Measurements from ENCODE around the gene ETFA. TPM values are rescaled to one million over a fixed set of nuclear protein-coding genes. Genes with fewer than 3 reads are reported as not detected.

The ETFA gene
- polyA plus RNA-seq, 1 donor: 192 TPM

DNA sequence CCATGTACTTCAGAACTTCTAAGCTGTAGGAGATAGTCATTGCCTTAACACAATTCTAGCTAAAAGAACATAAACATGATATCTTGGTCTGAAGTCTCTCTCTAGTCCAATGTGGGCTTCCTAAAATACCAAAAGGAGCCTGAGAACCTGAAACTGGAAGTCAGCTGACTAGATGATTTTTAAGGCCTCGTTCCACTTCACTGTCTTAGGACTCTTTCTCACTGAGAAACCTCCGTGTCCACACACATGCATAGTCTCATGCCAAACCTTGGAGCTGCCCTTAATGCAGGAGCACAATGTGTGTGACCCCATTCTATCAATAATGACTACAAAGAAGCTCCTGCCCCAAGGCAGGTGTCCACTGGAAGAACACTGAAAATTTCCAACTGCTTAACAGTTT, 87.7 kb downstream of the ETFA start:
- DNase-seq: no peak

DNA sequence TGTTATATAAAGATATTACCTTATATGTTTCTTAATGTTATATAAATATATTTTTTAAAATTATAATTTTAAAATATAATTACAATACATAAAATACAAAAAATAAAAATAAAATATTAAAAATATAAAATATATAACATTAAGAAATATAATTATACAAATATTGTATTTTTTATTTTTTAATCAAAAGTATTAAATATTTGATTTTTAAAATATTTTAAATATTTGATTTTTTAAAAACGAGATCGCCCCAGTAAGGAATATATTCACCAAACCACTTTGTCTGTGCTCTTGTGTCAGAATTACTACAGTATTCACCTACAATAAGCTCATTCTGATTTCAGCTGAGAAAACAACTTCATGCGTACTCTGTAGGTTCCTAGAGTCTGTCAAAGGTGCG, 89.1 kb downstream of the ETFA start:
- DNase-seq: no peak

DNA sequence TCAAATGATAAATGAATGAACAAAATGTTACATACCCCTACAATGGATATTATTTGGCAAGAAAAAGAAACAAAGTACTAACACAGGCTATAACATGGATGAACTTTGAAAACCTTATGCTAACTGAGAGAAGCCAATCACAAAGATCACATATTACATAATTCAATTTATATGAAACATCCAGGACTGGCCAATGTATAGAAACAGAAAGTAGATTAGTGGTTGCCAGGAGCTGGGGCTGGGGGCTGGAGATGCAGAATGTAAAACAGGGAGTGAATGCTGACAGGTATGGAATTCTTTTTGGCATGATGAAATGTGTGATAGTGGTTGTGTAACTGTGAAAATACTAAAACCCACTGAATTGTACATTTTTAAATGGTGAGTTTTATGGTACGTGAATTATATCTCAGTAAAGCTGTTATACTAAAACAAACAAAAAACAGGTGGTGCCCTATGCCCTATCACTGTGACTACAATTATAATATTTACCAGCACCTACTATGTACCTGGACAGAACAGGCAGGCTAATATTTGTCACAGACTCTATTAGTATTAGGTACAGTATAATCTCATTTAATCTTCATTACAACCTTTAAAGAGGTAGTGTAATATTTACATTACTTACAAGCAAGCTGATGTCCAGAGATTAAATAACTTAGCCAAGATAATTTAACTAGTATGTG, 90.0 kb downstream of the ETFA start:
- no peak for DNase-seq

DNA sequence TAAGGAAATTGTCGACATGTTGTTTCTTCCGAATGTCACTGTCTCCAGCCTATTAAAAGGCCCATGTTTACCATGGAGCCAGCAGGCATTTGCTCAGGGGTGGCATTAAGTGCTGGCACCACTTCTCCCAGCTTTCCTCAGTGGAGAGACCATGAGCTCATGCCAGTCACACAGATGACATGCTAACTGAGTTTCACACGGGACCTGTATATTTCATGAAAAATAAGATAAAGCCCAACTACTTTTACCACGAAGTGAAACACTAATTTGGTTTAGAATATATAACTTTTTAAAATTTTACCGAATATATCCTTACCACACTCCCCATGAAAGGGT, 93.4 kb downstream of the ETFA start:
- no peak for DNase-seq

DNA sequence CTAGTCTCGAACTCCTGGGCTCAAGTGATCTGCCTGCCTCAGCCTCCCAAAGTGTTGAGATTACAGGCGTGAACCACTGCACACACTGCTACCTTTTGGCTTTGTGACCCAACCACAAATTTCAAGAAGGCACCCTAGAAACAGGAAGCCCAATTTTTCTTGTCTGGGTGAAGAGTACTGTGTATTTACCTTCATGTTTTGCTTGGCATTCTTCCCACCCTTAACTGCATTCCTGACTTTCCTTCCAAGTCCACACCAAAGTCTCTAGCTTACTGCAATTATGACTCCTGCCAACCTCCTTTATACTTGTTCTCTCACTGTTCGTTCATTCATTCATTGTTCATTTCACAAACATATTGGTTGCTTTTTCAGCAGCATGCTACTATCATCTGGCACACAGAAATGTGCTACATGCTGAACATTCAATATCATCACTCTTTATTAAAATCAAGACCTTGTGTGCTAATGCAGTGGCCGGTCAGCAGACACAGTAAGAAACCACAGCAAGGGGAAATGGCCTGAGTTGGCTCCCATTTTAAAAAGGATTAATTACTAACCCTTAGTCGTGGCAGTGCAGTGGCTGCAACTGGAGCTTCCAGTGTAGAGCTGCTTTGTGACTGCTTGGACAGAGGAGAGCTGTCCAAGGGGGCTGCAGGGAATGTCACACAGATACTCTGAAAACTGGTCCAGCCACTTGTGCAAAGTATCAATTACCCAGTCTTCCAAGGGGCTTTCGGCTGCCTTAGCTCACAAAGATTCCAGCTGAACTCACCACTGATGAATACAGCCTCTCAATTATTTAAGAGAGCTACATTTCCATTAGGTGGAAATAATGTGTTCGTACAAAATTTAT, 94.0 kb downstream of the ETFA start:
- DNase-seq: no peak

DNA sequence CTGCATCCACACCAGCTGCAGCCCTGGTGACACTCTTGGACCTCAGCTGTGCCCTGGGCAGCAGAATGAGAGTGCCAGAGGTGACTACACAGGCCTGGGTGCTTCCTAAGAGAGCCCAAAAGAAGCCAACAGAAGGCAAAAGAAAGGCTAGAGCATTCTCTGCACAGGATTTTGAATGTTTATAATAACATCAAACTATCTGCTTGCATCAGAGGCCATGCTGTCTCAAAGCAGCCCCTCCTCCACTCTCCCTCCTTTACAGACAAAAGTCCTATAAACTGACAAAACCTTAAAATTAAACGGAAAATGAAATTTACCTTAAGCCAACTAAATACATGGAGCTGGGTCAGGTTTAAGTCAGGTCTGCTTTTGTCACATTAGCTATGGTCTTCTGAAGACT, 95.6 kb downstream of the ETFA start:
- no peak for DNase-seq

DNA sequence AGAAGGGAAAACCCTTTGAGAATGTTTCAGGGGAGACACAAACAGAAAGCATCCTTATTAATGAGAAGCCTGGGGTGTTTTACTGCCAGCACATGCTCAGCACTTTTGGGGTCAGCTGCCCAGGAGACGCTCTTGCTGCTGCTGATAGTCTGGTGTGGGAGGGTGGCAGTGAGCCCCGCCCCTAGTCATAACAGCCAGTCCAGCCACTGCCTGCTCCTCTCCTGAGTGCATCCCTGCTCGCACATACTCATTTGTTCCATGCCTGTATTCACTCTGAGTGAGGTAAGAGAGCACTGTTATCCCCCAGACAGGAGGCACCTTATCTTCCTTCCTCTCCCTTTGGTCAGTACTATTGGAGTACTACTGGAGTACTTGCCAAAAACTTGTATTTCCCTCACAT, 101.3 kb downstream of the ETFA start:
- no peak for DNase-seq

DNA sequence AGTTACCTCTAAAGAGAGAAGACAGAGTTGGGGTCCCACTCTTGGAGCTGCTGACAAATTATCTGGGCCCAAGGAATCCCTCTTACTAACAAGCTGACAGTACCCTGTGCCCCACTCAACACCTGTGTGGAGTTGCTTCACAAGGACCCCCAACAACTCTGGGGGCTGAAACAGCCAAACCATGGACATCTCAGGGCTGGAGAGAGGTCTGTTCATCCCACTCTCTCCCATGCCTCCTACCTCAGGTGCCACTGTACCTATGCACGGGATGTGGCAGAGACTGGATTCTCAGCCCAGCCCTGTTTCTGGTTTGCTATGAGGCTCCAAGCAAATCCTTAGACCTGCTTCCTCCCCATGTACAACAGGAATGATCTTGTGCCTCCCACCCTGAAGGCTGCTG, 101.7 kb downstream of the ETFA start:
- DNase-seq: no peak

DNA sequence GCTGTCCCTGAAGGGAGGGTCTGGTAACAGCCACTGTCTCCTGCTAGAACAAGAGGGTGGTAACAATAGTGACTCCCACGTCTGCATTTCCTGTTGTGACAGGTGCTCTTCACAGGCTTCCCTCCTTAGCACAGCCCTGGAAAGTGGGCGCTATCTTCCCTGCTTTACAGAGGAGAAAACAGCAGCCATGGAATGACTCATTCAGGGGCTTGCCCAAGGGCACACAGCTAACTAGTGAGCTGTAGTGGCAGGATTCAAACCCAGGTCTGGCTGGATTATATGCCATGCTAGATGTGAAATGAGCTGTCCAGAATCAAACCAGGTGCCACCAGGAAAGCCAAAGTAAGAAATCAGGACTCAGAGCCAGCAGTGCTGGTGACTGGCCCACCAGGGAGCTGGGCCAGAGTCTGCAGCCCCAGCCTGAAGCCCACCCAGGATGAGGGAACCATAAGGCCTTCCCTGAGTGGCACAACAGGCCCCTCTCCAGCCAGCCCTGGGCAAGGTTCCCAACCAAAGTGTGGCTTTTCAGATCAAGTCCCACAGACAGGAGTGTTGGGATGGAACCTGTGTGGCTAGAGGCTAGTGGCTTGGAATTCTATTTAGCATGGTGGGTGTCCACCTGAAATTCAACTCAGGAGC, 102.4 kb downstream of the ETFA start:
- DNase-seq: no peak

DNA sequence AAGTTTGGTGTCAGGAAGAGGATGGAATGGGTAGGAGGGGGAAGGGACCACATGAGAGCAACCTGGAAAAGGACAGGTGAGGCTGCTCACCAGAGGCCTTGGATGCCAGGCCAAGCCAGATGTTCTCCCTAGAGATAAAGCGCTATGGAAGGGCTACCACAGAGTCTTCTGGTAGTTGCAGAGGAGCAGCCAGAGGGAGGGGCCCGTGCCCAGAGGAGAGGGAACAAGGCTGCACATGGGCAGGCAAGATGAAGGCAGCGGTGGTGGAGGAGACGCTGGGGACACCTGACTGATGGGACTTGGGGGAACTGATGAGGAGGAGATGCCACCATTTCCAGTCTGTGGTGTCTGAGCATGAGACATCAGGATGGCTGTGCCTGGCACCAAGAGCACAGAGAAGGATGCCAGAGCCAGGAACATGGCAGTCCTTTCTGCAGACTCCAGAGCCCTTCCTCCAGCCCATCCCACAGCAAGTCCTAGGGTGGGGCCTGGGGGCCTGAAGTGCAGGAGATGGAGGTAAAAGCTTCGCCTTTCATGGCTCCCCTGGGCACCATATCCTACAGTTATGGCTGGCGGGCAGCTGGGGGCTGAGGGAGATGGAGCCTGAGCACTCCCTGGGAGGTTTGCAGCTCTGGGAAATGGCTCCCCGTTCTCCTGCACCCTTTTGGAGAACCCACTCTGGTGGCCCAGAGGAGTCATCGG, 103.0 kb downstream of the ETFA start:
- no peak for DNase-seq

DNA sequence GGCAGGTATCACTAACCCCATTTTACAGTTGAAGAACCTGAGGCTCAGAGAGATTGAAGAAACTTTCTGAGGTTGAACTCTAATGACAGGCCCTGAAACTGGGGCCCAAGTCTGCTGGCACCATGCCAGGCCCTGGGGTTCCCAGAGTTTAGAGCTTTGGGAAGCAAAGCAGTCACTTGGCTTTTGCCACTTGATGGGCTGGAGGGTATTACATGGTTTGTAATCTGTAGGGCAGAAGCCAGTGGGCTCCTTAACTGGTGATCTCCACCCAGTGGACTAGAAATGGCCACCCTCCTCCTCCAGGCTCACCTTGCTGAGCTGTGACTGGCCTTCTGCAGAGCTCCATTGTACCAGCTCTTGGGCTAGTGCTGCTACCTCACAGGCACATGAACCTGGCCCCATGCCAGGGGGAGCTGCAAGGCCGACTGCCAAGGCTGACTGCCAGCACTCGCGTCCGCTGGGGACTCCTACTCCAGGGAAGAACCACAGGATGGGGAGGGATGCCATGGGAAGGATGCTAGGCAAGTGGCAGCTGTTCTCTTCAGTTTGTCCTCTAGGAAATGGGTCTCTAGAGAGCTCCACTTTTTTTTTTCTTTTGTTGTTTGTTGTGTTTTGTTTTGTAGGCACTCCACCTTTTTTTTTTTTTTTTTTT, 104.8 kb downstream of the ETFA start:
- DNase-seq: no peak

DNA sequence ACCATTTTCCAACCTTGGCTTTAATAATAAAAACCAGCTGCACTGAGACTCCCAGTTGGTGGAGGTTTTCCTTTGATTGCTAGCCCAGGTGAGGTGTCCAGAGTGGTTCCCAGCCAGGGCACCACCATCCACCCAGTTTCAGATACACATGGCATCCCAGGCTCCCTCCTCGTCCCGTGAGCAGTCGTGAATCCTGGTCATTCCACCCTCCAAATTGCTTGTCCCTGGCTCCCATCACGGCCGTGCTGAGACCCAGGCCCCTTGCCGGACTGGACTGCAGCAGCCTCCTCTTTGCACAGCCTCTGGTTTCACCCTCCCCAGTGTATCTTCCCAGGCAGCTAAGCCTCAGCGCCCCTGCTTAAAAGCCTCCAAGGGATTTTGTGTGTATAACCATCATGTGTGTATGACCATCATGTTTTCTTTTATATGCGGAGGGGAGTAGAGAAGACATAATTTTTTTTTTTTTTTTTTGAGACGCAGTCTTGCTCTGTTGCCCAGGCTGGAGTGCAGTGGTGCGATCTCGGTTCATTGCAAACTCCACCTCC, 106.3 kb downstream of the ETFA start:
- DNase-seq: no peak

DNA sequence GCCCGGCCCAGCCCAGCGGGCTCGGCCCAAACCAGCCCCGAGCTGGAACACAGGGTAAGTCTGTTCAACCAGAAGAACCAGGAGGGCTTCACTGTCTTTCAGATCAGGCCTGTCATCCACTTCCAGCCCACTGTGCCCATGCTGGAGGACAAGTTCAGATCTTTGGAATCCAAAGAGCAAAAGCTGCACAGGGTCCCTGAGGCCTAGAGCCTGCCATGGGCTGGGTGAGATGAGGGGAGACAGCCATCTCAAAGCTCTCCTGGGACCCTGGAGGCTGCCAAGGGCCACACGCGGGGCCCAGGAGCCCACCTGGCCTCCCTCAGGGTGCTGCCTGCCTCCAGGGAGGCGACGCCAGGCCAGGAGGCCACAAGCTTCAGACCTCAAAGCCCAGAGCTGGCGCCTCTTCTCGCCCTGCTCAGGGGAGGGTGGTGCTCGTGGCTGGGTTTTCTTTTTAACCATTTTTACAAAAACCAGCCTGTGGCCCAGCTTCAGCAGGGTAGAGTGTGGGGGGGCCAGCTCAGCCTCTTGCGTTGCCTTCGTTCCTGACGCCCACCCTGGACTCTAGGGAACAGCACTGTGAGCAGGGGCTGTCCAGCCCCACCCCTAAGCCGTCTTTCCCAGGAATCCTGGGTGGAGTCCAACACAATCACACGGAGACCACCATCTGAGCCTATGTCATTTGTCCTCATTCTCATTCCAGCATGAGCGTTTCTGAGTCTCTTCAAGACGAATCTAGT, 107.0 kb downstream of the ETFA start:
- no peak for DNase-seq

DNA sequence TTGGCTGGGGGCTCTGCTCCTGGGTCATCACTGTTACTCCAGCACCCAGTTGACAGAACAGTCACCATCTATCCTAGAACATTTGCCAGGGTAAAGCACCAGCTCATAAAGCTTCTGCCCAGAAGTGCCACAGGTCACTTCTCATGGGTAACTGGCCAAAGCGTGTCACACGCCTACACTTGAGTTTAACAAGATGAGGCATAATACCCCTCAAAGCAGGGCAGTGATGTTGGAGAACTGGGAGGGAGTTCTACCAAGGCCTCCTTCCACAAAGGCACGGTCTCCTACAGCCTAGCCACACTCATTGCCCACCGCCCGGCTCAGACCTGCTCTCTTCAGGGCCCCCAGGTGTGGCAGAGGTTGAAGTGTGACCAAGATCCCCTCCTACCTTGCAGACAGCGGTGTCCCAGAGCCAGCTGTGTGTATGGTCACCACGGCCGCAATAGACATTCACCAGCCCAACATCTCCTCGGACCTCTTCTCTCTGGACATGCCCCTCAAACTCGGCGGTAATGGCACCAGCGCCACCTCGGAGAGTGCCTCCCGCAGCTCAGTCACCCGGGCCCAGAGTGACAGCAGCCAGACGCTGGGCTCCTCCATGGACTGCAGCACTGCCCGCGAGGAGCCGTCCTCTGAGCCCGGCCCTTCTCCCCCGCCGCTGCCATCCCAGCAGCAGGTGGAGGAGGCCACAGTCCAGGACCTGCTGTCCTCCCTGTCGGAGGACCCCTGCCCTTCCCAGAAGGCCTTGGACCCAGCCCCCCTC, 107.7 kb downstream of the ETFA start:
- DNase-seq: no peak

DNA sequence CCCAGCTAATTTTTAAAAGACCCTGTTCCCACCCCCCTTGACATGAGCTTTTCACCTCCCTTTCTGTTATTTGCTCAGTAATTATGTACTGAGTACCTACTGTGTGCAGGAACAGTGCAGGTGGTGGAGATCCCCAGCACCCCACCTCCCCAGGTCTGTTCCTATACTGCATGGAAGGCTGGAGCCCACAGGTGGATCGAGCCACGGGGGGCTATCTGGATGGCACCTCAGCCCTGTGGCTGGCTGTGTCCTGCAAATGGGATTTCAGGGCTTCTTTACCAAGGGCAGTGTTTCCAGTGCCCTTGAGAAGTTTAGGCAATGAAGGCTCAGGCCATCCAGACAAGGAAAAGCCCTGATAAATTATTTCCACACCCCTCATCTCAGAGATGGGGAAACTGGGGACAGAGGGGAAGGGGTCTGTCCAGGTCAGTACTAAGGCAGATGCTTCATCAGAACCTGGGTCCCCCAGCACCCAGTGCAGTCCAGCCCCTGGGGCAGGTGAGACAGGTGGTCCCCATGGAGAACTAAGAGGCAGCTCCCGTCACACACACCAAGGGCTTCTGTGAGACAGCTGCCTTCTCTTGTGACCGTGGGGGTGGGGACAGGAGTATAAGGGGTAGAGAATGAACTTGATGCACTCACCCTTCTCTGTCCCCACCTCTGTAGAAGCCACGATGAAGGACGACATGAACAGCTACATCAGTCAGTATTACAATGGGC, 109.6 kb downstream of the ETFA start:
- DNase-seq: no peak

DNA sequence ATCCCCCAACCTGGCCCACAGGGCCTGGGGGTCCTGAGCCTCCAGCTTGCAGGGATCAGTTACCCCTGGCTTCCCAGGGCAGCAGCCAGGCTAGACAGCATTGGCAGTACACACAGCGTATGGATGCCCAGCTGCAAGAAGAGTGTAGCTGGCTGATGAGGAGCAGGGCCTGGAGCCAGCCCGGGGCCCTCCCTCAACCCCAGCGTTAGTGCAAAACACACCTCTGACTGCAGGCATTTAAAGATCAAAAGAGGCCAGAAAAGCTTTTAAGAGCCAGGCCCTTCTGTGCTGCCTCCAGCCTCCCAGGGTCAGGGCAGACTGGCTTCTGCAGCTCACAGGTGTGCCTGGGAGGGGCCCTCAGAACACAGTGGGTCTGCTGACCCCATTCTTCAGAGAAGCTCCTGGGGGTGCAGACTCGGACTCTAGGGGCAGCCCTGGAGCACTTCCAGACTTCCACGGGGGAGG, 110.6 kb downstream of the ETFA start:
- no peak for DNase-seq

DNA sequence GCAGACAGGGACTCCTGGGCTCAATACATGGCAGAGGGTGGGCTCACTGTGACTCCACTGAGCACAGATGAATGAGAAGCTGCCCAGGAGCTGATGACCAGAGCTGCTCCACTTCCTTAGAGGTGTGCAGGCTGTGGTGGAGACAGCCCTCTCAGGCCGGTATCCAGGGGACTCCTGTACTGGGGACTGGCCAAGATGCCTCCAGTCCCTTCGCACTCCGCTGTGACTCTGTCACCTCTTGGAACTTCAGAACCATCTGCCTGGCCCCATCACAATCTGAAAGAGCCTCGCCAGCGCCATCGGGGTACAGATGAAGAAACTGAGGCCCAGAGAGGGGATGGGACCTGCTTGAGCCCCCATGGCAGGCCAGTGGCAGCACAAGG, 111.2 kb downstream of the ETFA start:
- no peak for DNase-seq

DNA sequence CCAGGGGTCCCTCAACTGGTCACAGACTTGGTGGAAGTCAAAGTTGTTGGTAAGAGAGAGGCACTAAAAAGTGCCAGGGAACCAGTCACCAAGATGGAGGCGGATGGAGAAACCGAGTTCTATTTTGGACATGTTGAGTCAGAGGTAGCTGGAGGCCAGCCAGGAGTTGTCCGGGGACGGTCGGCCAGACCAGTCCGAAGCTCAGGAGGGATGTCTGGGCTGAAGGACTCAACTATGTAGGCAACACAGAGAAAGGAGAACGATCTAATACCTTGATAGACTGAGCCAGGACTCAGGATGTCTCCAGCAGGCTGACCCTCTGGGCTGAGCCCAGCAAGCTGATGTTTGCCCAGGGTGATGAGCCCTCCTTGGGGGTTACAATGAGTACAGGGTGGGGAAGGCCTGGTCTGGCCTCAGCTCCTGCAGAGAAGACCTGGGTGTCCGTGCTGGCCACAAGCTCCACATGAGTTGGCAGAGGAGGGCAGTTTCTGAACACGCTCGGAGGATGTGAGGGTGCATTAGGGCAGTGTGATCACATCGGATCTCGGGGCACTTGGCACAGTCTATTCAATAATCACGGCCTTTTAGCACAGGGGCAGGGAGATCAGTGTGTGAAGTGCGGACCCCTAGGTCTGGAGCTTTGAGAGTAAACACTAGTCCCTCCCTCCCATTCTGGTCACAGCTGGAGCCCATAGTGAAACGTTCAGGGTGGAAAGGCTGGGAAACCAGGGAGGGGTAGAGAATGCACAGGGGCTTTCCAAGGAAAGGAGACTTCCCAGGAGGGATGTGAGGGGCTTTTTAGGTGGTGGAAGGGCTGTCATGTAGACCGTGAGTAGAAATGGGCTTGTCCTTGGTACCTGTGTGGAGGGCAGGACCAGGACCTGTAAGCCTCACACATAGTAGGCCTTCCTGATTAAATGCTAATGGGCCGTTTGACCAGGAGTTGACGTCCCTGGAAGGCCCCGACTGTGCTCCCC, 111.9 kb downstream of the ETFA start:
- no peak for DNase-seq
